ENCODE results near the gene STK35.

GRCh38 chr20:2183381-2183780 is 81.8 kb downstream of the STK35 start:
- TF ChIP-seq CTCF (IDR thresholded peaks at IDR 0.05; ENCODE audit: poor library complexity) (no peak), EZH2 (IDR thresholded peaks at IDR 0.05; ENCODE audit: borderline replicate concordance) (no peak), EZH2phosphoT487 (IDR thresholded peaks at IDR 0.05; ENCODE audit: low read depth, severe bottlenecking, unreplicated experiment) (no peak)
